BLaER1 treated with 17β-estradiol and CSF1 and Interleukin-3, amounts not matched to agents 10 nM and 100 nM (cell line): Measurements from ENCODE around the gene TOPAZ1.
"Not testable (repeated sequence)": the region's sequence is repeated elsewhere in the genome, so short reads cannot be mapped to it uniquely, and the experiment has no call there.

Source experiments
- H3K27ac ChIP-seq, 11 experiments: shearing (Covaris generic); formaldehyde crosslinking; 2 replicates each; pipeline ENCODE4 v1.8.1; 2022
- H3K27me3 ChIP-seq, 11 experiments: shearing (Covaris generic); formaldehyde crosslinking; 2 replicates each; pipeline ENCODE4 v1.8.1; 2022
- H3K36me3 ChIP-seq, 11 experiments: shearing (Covaris generic); formaldehyde crosslinking; 2 replicates each; pipeline ENCODE4 v1.8.1; 2022
- H3K4me1 ChIP-seq, 10 experiments: shearing (Covaris generic); formaldehyde crosslinking; 2 replicates each; pipeline ENCODE4 v1.8.1; 2022
- H3K4me2 ChIP-seq, 11 experiments: shearing (Covaris generic); formaldehyde crosslinking; 2 replicates each; pipeline ENCODE4 v1.8.1; 2022
- H3K4me3 ChIP-seq, 10 experiments: shearing (Covaris generic); formaldehyde crosslinking; 2 replicates each; pipeline ENCODE4 v1.8.1; 2022
- H3K9ac ChIP-seq, 11 experiments: shearing (Covaris generic); formaldehyde crosslinking; 2 replicates each; pipeline ENCODE4 v1.8.1; 2022
- H3K9me3 ChIP-seq, 11 experiments: shearing (Covaris generic); formaldehyde crosslinking; replicated peaks in 1 of 11; 2 replicates each; pipeline ENCODE4 v1.8.1; 2022
- H4K20me1 ChIP-seq, 11 experiments: shearing (Covaris generic); formaldehyde crosslinking; 2 replicates each; pipeline ENCODE4 v1.8.1; 2022
- Cebpa-rat ChIP-seq, 11 experiments: shearing (Covaris generic); IDR thresholded peaks; 2 replicates each; pipeline ENCODE4 v1.8.1; 2022

The TOPAZ1 gene

GRCh38 chr3:44334326-44334725 lies 92.6 kb downstream of the TOPAZ1 start:
- no peak overlapping the region for H3K4me2 ChIP-seq
- no peaks in the 10 kb centered on the region for H3K36me3 ChIP-seq
- no peaks in the 10 kb centered on the region for H3K27me3 ChIP-seq
- no peaks in the 10 kb centered on the region for H4K20me1 ChIP-seq
- no peak overlapping the region for H3K4me3 ChIP-seq
- no peak overlapping the region for H3K27ac ChIP-seq
- no peak overlapping the region for H3K9ac ChIP-seq
- TF ChIP-seq Cebpa-rat (IDR thresholded peaks at IDR 0.05) = no peak
- H3K4me1 ChIP-seq = peaks cover 5 to 8% (median 7%) of the 10 kb centered on the region in 10 experiments
- H3K9me3 ChIP-seq = no peaks in the 10 kb centered on the region

GRCh38 chr3:44337248-44337785 lies 95.6 kb downstream of the TOPAZ1 start:
- Histone ChIP-seq H3K27ac (peak overlapping the region; percentile 71 to 92 (median 88); a peak in 21 of 22 replicates), H3K4me2 (peak overlapping the region; percentile 72 to 94 (median 87)), H3K4me3 (peak overlapping the region; percentile 62 to 78 (median 70)), H3K27me3 (no peaks in the 10 kb centered on the region), H3K9ac (peak overlapping the region; percentile 82 to 90 (median 87)), H3K4me1 (peaks cover 19 to 31% (median 22%) of the 10 kb centered on the region in 10 experiments), H3K9me3 (no peaks in the 10 kb centered on the region), H4K20me1 (peaks cover 0 to 4% (median 0%) of the 10 kb centered on the region in 11 experiments; a peak in 3 of 22 replicates), H3K36me3 (peaks cover 0 to 8% (median 0%) of the 10 kb centered on the region in 11 experiments; a peak in 1 of 22 replicates)
- TF ChIP-seq Cebpa-rat (IDR thresholded peaks at IDR 0.05) = no peak

- H4K20me1 ChIP-seq = peaks cover 0 to 4% (median 0%) of the 10 kb centered on the region in 11 experiments; a peak in 3 of 22 replicates
- TF ChIP-seq Cebpa-rat (IDR thresholded peaks at IDR 0.05) = no peak
- H3K27ac ChIP-seq = peak within 1 kb of the TSS; percentile 71 to 92 (median 88)
- H3K4me3 ChIP-seq = peak within 1 kb of the TSS; percentile 62 to 78 (median 70)
- H3K36me3 ChIP-seq = peaks cover 0 to 16% (median 6%) of the 10 kb centered on the region in 11 experiments; a peak in 7 of 22 replicates
- H3K9me3 ChIP-seq = no peaks in the 10 kb centered on the region
- H3K4me2 ChIP-seq = peak within 1 kb of the TSS; percentile 72 to 94 (median 87)
- H3K27me3 ChIP-seq = no peaks in the 10 kb centered on the region
- peak within 1 kb of the TSS; percentile 82 to 90 (median 87) for H3K9ac ChIP-seq
- H3K4me1 ChIP-seq = peaks cover 19 to 31% (median 22%) of the 10 kb centered on the region in 10 experiments
These were observed 96.5 kb downstream of the TOPAZ1 start, which contains the start of gene TCAIM for GRCh38 chr3:44338010-44338827. TSS of gene TCAIM (plus strand) at chr3:44338766. CDS start at chr3:44354783, 16,017 bp downstream.

GRCh38 chr3:44338828-44339127 lies 97.1 kb downstream of the TOPAZ1 start:
- peak overlapping the region; percentile 71 to 92 (median 88) for H3K27ac ChIP-seq
- peaks cover 0 to 21% (median 7%) of the 10 kb centered on the region in 11 experiments; a peak in 7 of 22 replicates for H3K36me3 ChIP-seq
- no peaks in the 10 kb centered on the region for H3K27me3 ChIP-seq
- peaks cover 19 to 31% (median 22%) of the 10 kb centered on the region in 10 experiments for H3K4me1 ChIP-seq
- peak overlapping the region; percentile 62 to 78 (median 70) for H3K4me3 ChIP-seq
- H3K9me3 ChIP-seq = no peaks in the 10 kb centered on the region
- peak overlapping the region; percentile 72 to 94 (median 87) for H3K4me2 ChIP-seq
- peak overlapping the region; percentile 82 to 90 (median 87) for H3K9ac ChIP-seq
- H4K20me1 ChIP-seq = peaks cover 0 to 7% (median 0%) of the 10 kb centered on the region in 11 experiments; a peak in 3 of 22 replicates
- no peak for TF ChIP-seq Cebpa-rat (IDR thresholded peaks at IDR 0.05)

- Histone ChIP-seq H3K4me2 (peak overlapping the region; percentile 72 to 94 (median 87)), H3K27ac (peak overlapping the region; percentile 71 to 92 (median 88)), H3K9ac (peak overlapping the region; percentile 82 to 90 (median 87)), H3K9me3 (no peaks in the 10 kb centered on the region), H4K20me1 (peaks cover 0 to 13% (median 0%) of the 10 kb centered on the region in 11 experiments; a peak in 3 of 22 replicates), H3K4me1 (peaks cover 19 to 31% (median 22%) of the 10 kb centered on the region in 10 experiments), H3K27me3 (no peaks in the 10 kb centered on the region), H3K36me3 (peaks cover 3 to 27% (median 7%) of the 10 kb centered on the region in 11 experiments; a peak in 9 of 22 replicates), H3K4me3 (peak overlapping the region; percentile 62 to 78 (median 70))
- no peak for TF ChIP-seq Cebpa-rat (IDR thresholded peaks at IDR 0.05)
These were observed 97.7 kb downstream of the TOPAZ1 start for GRCh38 chr3:44339181-44340057.

- H3K4me2 ChIP-seq = peak overlapping the region; percentile 72 to 94 (median 87)
- peak overlapping the region; percentile 82 to 90 (median 87); a peak in 17 of 22 replicates for H3K9ac ChIP-seq
- H3K4me3 ChIP-seq = peak overlapping the region; percentile 62 to 78 (median 70); a peak in 19 of 20 replicates
- H4K20me1 ChIP-seq = peaks cover 0 to 14% (median 0%) of the 10 kb centered on the region in 11 experiments; a peak in 3 of 22 replicates
- TF ChIP-seq Cebpa-rat (IDR thresholded peaks at IDR 0.05) = no peak
- H3K9me3 ChIP-seq = no peaks in the 10 kb centered on the region
- peak overlapping the region in 9 of 11 experiments; percentile 0 to 92 (median 88); a peak in 13 of 22 replicates for H3K27ac ChIP-seq
- H3K27me3 ChIP-seq = no peaks in the 10 kb centered on the region
- H3K36me3 ChIP-seq = peaks cover 3 to 27% (median 7%) of the 10 kb centered on the region in 11 experiments; a peak in 9 of 22 replicates
- H3K4me1 ChIP-seq = peaks cover 19 to 31% (median 22%) of the 10 kb centered on the region in 10 experiments
These were observed 98.3 kb downstream of the TOPAZ1 start for GRCh38 chr3:44340058-44340395.

- Histone ChIP-seq H3K9ac (no peak overlapping the region), H3K4me2 (no peak overlapping the region), H3K4me3 (no peak overlapping the region), H3K27me3 (no peaks in the 10 kb centered on the region), H3K36me3 (peaks cover 3 to 44% (median 11%) of the 10 kb centered on the region in 11 experiments; a peak in 9 of 22 replicates), H3K27ac (no peak overlapping the region), H4K20me1 (peaks cover 0 to 36% (median 0%) of the 10 kb centered on the region in 11 experiments; a peak in 4 of 22 replicates), H3K9me3 (no peaks in the 10 kb centered on the region), H3K4me1 (peaks cover 18 to 28% (median 20%) of the 10 kb centered on the region in 10 experiments)
- no peak for TF ChIP-seq Cebpa-rat (IDR thresholded peaks at IDR 0.05)
These were observed 100.6 kb downstream of the TOPAZ1 start for GRCh38 chr3:44342176-44342790.

GRCh38 chr3:44343421-44343820 lies 101.7 kb downstream of the TOPAZ1 start:
- peaks cover 0 to 42% (median 0%) of the 10 kb centered on the region in 11 experiments; a peak in 5 of 22 replicates for H4K20me1 ChIP-seq
- peaks cover 13 to 24% (median 15%) of the 10 kb centered on the region in 10 experiments for H3K4me1 ChIP-seq
- no peak overlapping the region for H3K9ac ChIP-seq
- no peaks in the 10 kb centered on the region for H3K9me3 ChIP-seq
- H3K4me2 ChIP-seq = no peak overlapping the region
- no peak overlapping the region for H3K27ac ChIP-seq
- no peak overlapping the region for H3K4me3 ChIP-seq
- peaks cover 3 to 44% (median 11%) of the 10 kb centered on the region in 11 experiments; a peak in 9 of 22 replicates for H3K36me3 ChIP-seq
- H3K27me3 ChIP-seq = no peaks in the 10 kb centered on the region
- no peak for TF ChIP-seq Cebpa-rat (IDR thresholded peaks at IDR 0.05)

GRCh38 chr3:44346590-44346989 lies 104.9 kb downstream of the TOPAZ1 start:
- H3K36me3 ChIP-seq = peaks cover 3 to 55% (median 11%) of the 10 kb centered on the region in 11 experiments; a peak in 10 of 22 replicates
- peaks cover 0 to 70% (median 0%) of the 10 kb centered on the region in 11 experiments; a peak in 8 of 22 replicates for H4K20me1 ChIP-seq
- not testable (repeated sequence) for H3K9me3 ChIP-seq, H3K4me3 ChIP-seq, H3K4me1 ChIP-seq, H3K9ac ChIP-seq, H3K27me3 ChIP-seq, H3K27ac ChIP-seq, H3K4me2 ChIP-seq
